GM13976 (cell line): ENCODE data around the gene HTR2A.

Source experiments
- DNase-seq: peaks from one replicate; pipeline ENCODE4 v3.0.0; 2012; ENCODE audit warnings: low spot score
- in situ Hi-C: fragments of 300-500 bp; cut with MboI; formaldehyde crosslinking; loops from one replicate; pipeline ENCODE4 v1.12.0; 2022; ENCODE audit warnings: low sequenced_read_pairs, mixed read lengths, inconsistent platforms; ENCODE audit not compliant: unreplicated experiment
- TF ChIP-seq, protein P1 (sequence below): IDR thresholded peaks from 2 replicates; pipeline ENCODE4 v1.5.1; 2012; ENCODE audit warnings: borderline replicate concordance, mild to moderate bottlenecking; ENCODE audit not compliant: insufficient read depth; ENCODE audit errors: extremely low read depth, missing control alignments, control extremely low read depth

The HTR2A gene

DNA sequence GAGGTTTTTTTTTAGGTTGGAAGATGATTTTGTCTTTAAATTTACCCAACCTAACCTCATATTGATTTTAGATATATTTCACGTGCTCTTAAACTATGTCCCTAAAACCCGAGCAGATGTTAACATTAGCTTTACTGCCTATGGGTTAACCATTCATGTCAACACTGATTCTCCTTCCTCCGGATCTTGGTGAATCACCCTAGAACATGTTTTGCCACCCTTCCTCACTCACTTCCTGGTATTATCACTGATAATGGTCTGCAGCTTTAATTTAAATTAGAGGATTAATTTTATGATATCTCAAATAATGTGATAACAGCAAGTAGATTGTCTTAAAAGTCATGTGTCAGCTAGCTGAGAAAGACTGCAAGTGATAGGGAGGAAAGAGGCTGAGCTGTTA is 31.9 kb downstream of the HTR2A start:
- DNase-seq = no peak
- in situ Hi-C loops = no loop called here
- TF ChIP-seq, protein P1, sequence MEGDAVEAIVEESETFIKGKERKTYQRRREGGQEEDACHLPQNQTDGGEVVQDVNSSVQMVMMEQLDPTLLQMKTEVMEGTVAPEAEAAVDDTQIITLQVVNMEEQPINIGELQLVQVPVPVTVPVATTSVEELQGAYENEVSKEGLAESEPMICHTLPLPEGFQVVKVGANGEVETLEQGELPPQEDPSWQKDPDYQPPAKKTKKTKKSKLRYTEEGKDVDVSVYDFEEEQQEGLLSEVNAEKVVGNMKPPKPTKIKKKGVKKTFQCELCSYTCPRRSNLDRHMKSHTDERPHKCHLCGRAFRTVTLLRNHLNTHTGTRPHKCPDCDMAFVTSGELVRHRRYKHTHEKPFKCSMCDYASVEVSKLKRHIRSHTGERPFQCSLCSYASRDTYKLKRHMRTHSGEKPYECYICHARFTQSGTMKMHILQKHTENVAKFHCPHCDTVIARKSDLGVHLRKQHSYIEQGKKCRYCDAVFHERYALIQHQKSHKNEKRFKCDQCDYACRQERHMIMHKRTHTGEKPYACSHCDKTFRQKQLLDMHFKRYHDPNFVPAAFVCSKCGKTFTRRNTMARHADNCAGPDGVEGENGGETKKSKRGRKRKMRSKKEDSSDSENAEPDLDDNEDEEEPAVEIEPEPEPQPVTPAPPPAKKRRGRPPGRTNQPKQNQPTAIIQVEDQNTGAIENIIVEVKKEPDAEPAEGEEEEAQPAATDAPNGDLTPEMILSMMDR = no peak

- in situ Hi-C loops = no loop called here
- TF ChIP-seq, protein P1 = no peak
- no peak for DNase-seq
Observed at GRCh38 chr13:46861959-46862358, 34.9 kb downstream of the HTR2A start.

- TF ChIP-seq, protein P1 = no peak
- in situ Hi-C loops = no loop called here
- no peak for DNase-seq
Observed at GRCh38 chr13:46860722-46861121, 36.1 kb downstream of the HTR2A start.

DNA sequence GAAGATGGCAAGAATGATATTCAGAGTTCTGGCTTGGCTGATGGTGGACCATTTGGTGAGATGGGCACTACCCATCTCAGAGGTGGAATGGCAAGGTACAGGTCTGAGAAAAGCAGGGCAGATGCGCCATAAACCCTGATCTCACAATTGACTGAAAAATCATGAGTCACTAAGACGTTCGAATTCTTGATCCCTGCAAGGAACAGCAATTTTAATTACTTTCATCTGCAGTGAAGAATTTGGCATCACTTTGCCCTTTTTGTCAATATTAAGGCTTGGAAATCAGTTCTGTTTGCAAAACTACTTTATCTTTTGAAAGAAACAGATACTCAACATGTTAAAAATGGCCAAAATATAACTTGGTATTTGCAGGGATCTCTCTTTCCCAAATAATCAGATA is 38.1 kb downstream of the HTR2A start:
- no peak for DNase-seq
- TF ChIP-seq, protein P1 = no peak
- in situ Hi-C loops = no loop called here

GRCh38 chr13:46858163-46858562 is 38.7 kb downstream of the HTR2A start:
- DNase-seq = no peak
- TF ChIP-seq, protein P1 = no peak
- in situ Hi-C loops = no loop called here

- in situ Hi-C loops = no loop called here
- no peak for DNase-seq
- TF ChIP-seq, protein P1 = no peak
Observed at GRCh38 chr13:46855664-46856063, 41.2 kb downstream of the HTR2A start.

- TF ChIP-seq, protein P1 = no peak
- in situ Hi-C loops = no loop called here
- peak; percentile 13 for DNase-seq
Observed at GRCh38 chr13:46855166-46855565, 41.7 kb downstream of the HTR2A start.
